Type B pancreatic cell (in vitro differentiated cells): Measurements from ENCODE around the gene RPP25. TPM values are rescaled to one million over a fixed set of nuclear protein-coding genes. Genes with fewer than 3 reads are reported as not detected.

Experiments used
- DNase-seq: peaks from one replicate; pipeline ENCODE4 v3.0.0; 2021; ENCODE audit warnings: mixed read lengths; ENCODE audit not compliant: unreplicated experiment; ENCODE audit errors: extremely low spot score
- H3K27ac Mint-ChIP-seq: 2 replicates; pipeline ENCODE4 v1.8.0; 2021; ENCODE audit warnings: mild to moderate bottlenecking, mixed read lengths
- H3K27me3 Mint-ChIP-seq: 2 replicates; pipeline ENCODE4 v1.8.0; 2021; ENCODE audit warnings: mixed read lengths
- H3K36me3 Mint-ChIP-seq: 2 replicates; pipeline ENCODE4 v1.8.0; 2021; ENCODE audit warnings: mixed read lengths
- H3K4me1 Mint-ChIP-seq: one replicate; pipeline ENCODE4 v1.8.0; 2021; ENCODE audit warnings: mixed read lengths; ENCODE audit not compliant: unreplicated experiment
- H3K4me3 Mint-ChIP-seq: 2 replicates; pipeline ENCODE4 v1.8.0; 2021; ENCODE audit warnings: mild to moderate bottlenecking, mixed read lengths
- H3K9me3 Mint-ChIP-seq: 2 replicates; pipeline ENCODE4 v1.8.0; 2021; ENCODE audit warnings: mixed read lengths
- long read RNA-seq: library from polyadenylated mRNA; unstranded; transcript quantifications from one replicate; pipeline ENCODE4 v2.0.0, GENCODE V29; 2020
- total RNA-seq: library from RNA; stranded (reverse); gene quantifications from 2 replicates; pipeline ENCODE4 v1.2.1, GENCODE V29; 2021; ENCODE audit warnings: low replicate concordance
- TF ChIP-seq, protein P1 (sequence below): fragments of 200-600 bp; sonication (generic); conservative IDR thresholded peaks from 2 replicates; pipeline ENCODE4 v1.5.0; 2021; ENCODE audit warnings: antibody characterized with exemption, mild to moderate bottlenecking

Gene RPP25, protein sequence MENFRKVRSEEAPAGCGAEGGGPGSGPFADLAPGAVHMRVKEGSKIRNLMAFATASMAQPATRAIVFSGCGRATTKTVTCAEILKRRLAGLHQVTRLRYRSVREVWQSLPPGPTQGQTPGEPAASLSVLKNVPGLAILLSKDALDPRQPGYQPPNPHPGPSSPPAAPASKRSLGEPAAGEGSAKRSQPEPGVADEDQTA
- total RNA-seq: 9.9 and 11.3 TPM in 2 replicates
- long read RNA-seq, partial matches to known transcripts: 0 of 2 reads
- long read RNA-seq, other reads (novel, unspliced or antisense): 0 of 2 reads

DNA sequence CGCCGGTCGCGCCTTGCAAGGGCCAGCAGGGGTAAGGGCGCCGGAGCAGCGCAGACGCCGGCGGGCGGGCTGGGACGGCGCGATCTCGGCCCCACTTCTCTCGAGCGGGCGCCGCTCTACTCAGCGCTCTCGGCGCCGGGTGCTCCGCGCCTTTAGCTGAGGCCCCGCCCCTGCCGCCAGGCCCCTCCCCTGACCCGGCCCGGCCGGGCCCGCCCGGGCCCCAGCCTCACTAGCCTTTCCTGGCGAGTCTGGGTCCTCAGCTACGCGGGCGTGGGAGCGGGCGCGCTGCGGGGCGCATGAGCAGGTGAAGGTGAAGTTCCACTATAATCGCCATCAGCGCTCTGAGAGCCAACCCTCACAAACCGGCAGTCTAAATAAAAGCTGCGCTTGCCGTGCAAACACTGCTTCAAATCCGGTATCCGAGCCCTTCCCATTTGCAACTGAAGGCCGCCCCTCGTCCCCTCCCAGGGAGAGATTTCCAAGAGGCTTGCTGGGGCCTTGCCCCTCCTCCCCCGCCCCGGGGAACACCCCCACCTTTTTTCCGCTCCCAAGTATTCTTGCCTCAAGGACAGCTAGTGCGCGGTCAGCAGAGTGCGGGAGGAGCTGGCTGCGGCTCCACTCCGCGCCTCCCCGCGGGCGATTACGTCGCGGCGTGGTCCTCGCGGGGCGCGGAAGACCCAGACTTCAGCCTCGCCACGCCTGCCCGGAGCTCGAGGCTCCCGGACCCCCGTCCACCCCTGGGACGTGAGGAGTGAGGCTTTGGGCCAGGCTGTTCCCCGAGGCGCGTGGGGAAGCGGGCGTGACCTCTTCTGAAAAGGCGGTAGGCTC lies at the start of gene RPP25:
TSS of gene RPP25 (minus strand) at position 125 of the 828 bp plus-strand sequence. CDS start 189 bp downstream, outside the sequence.
- H3K9me3 Mint-ChIP-seq: no peaks in the 10 kb centered on the region
- peaks cover 57% of the 10 kb centered on the region for H3K27me3 Mint-ChIP-seq
- H3K4me1 Mint-ChIP-seq: peaks cover 10% of the 10 kb centered on the region
- TF ChIP-seq, protein P1, sequence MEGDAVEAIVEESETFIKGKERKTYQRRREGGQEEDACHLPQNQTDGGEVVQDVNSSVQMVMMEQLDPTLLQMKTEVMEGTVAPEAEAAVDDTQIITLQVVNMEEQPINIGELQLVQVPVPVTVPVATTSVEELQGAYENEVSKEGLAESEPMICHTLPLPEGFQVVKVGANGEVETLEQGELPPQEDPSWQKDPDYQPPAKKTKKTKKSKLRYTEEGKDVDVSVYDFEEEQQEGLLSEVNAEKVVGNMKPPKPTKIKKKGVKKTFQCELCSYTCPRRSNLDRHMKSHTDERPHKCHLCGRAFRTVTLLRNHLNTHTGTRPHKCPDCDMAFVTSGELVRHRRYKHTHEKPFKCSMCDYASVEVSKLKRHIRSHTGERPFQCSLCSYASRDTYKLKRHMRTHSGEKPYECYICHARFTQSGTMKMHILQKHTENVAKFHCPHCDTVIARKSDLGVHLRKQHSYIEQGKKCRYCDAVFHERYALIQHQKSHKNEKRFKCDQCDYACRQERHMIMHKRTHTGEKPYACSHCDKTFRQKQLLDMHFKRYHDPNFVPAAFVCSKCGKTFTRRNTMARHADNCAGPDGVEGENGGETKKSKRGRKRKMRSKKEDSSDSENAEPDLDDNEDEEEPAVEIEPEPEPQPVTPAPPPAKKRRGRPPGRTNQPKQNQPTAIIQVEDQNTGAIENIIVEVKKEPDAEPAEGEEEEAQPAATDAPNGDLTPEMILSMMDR: no peak
- peak within 1 kb of the TSS; percentile 83 for H3K4me3 Mint-ChIP-seq
- no peaks in the 10 kb centered on the region for H3K36me3 Mint-ChIP-seq
- peak within 1 kb of the TSS; percentile 67 for H3K27ac Mint-ChIP-seq
- DNase-seq: peak; percentile 81

DNA sequence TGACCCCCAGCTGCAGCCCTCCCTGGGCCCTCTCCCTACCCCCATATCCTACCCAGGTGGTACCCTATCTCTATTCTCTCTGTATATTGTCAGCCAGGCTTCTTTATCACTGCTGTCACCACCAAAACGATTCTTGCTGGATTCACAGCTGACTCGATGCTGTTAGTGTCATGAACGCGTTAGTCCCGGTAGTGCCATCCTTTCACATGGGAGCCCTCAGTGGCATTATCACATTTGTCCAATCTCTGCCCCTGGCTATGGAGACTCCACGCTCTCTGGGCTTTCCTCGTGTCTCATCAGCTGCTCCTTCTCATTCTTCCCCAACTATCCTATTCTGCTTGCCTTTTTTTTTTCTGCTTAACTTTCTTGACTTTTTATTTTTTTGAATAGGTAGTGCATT lies 45.8 kb upstream of the RPP25 start:
- Mint-ChIP-seq H3K36me3 (peaks cover 2% of the 10 kb centered on the region), H3K27me3 (peaks cover 9% of the 10 kb centered on the region), H3K4me1 (peaks cover 2% of the 10 kb centered on the region), H3K4me3 (no peak overlapping the region), H3K9me3 (no peaks in the 10 kb centered on the region), H3K27ac (no peak overlapping the region)
- TF ChIP-seq, protein P1: no peak
- no peak for DNase-seq

DNA sequence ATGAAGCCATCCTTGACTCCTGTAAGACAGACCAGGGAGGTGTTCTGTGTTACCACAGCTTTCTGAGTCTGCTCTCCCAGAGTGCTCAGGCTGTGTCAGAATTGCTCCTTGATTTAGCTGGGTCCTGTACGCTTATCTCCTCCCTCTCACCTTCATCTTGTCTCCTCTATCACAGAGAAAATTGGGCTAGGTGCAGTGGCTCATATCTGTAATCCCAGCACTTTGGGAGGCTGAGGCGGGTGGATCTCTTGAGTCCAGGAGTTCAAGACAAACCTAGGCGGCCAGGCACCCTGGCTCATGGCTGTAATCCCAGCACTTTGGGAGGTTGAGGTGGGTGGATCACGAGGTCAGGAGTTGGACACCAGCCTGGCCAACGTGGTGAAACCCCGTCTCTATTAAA lies 44.7 kb upstream of the RPP25 start:
- H3K36me3 Mint-ChIP-seq: peaks cover 4% of the 10 kb centered on the region
- TF ChIP-seq, protein P1: no peak
- peaks cover 18% of the 10 kb centered on the region for H3K27me3 Mint-ChIP-seq
- no peak for DNase-seq
- H3K27ac Mint-ChIP-seq: no peak overlapping the region
- H3K9me3 Mint-ChIP-seq: no peaks in the 10 kb centered on the region
- H3K4me3 Mint-ChIP-seq: no peak overlapping the region
- H3K4me1 Mint-ChIP-seq: peaks cover 9% of the 10 kb centered on the region

DNA sequence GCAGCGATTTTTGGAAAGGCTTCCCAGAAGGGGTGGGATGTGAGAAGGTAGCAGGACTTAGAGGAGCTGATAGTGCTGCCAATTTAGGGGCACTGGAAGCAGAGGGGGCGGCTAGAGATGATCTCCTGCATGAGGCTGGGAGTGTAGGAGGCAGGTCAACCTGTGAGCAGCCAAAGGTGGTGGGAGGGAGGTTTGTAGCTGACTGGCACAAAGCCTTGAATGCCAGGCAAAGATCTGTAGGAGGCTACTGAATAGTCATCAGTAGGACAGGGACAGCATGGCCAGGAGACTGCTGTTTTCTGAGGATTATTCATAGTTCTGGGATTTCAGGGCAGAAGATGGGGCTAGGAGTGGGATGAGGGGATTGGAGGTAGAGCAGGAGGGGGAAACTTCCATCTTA lies 41.0 kb upstream of the RPP25 start:
- H3K27ac Mint-ChIP-seq: no peak overlapping the region
- peaks cover 15% of the 10 kb centered on the region for H3K4me1 Mint-ChIP-seq
- no peak for DNase-seq
- H3K9me3 Mint-ChIP-seq: no peaks in the 10 kb centered on the region
- peaks cover 4% of the 10 kb centered on the region for H3K36me3 Mint-ChIP-seq
- TF ChIP-seq, protein P1: no peak
- H3K27me3 Mint-ChIP-seq: peaks cover 24% of the 10 kb centered on the region
- peak overlapping the region; percentile 63 for H3K4me3 Mint-ChIP-seq

DNA sequence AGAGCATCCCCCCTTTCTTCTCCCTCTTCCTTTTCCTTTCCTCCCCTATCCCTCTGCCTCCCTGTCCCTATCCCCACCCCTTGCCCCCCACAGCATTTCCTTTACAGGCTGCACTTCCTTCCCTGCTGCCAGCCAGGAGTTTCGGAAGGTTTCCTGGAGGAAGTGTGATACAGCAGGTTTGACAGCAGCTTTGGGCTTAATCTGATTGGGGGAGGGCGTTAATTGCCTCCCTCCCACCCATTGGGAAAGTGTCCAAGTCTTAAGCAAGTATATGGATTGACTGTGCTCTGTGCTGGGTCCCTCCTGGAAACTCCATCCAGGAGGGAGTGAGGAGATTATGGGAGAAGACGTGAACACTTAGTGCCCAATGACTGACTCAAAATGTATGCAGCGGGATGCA lies 40.6 kb upstream of the RPP25 start:
- Mint-ChIP-seq H3K9me3 (no peaks in the 10 kb centered on the region), H3K4me1 (peaks cover 15% of the 10 kb centered on the region), H3K27me3 (peaks cover 24% of the 10 kb centered on the region), H3K36me3 (peaks cover 4% of the 10 kb centered on the region), H3K27ac (no peak overlapping the region), H3K4me3 (peak overlapping the region; percentile 86)
- no peak for DNase-seq
- TF ChIP-seq, protein P1: no peak
